Endothelial cell of umbilical vein (primary cell): Measurements from ENCODE around the gene BABAM1. TPM values are rescaled to one million over a fixed set of nuclear protein-coding genes. Genes with fewer than 3 reads are reported as not detected.

Experiments used
- BruUV-seq: library from RNA; stranded (reverse); fragments of 400-500 nt; replicated peaks from 2 replicates; lab custom pipeline; 2021; lab: Mats Ljungman, UMichigan
- CTCF ChIA-PET: fragments of 300-600, 350-600 bp; sonication (Branson Sonifier 250); formaldehyde crosslinking; loops from one replicate; lab custom pipeline; 2021; ENCODE audit warnings: antibody characterized with exemption, inconsistent platforms; lab: Charles Lee
- POLR2A ChIA-PET: fragments of 300-600, 350-600 bp; sonication (Branson Sonifier 250); formaldehyde crosslinking; loops from one replicate; lab custom pipeline; 2021; ENCODE audit warnings: antibody characterized with exemption, inconsistent platforms; lab: Charles Lee
- DNase-seq: peaks from one replicate; pipeline ENCODE4 v3.0.0-alpha.2; 2011; ENCODE audit warnings: low read depth, low spot score
- FAIRE-seq: peaks from 2 replicates; lab custom pipeline; 2011; peaks lifted over from hg19 to GRCh38; lab: Jason Lieb, UNC
- H2AFZ ChIP-seq: 2 replicates; pipeline ENCODE4 v1.6.0; 2012; ENCODE audit warnings: low read depth, low read length, control low read depth, inconsistent platforms
- H3K27ac ChIP-seq: 2 replicates; pipeline ENCODE4 v1.5.1; 2011; ENCODE audit warnings: low read depth, mild to moderate bottlenecking, control low read depth, low read length, moderate library complexity; ENCODE audit not compliant: insufficient read depth
- H3K27me3 ChIP-seq, 2 experiments: 2 replicates each; pipeline versions ENCODE4 v1.6.0 to v1.6.1; 2011; ENCODE audit warnings: low read length in 2 of 2, mixed read lengths in 1 of 2; ENCODE audit not compliant: control insufficient read depth in 2 of 2, insufficient read depth in 2 of 2
- H3K36me3 ChIP-seq, 2 experiments: 2 replicates in 1 of 2; 3 replicates in 1 of 2; pipeline ENCODE4 v1.5.1; 2011; ENCODE audit warnings: low read length in 2 of 2, mild to moderate bottlenecking in 1 of 2, moderate library complexity in 1 of 2; ENCODE audit not compliant: control insufficient read depth in 2 of 2, insufficient read depth in 2 of 2; ENCODE audit errors: extremely low read depth in 1 of 2
- H3K4me1 ChIP-seq: 3 replicates; pipeline ENCODE4 v1.5.1; 2011; ENCODE audit warnings: mild to moderate bottlenecking, low read length; ENCODE audit not compliant: control insufficient read depth, insufficient read depth; ENCODE audit errors: extremely low read depth
- H3K4me2 ChIP-seq: 2 replicates; pipeline ENCODE4 v1.6.1; 2011; ENCODE audit warnings: low read length, control low read depth, mixed read lengths; ENCODE audit not compliant: insufficient read depth
- H3K4me3 ChIP-seq, 3 experiments: fragments of 200-600 bp in 1 of 3; sonication (generic), shearing (Covaris generic) in 1 of 3; replicated peaks in 1 of 3; 2 replicates each; pipeline ENCODE4 v1.5.1; 2011 to 2016; ENCODE audit warnings: control low read depth in 3 of 3, low read length in 3 of 3, mild to moderate bottlenecking in 2 of 3, inconsistent platforms in 1 of 3, low read depth in 1 of 3, moderate library complexity in 1 of 3; ENCODE audit not compliant: insufficient read depth in 1 of 3
- H3K79me2 ChIP-seq: 2 replicates; pipeline ENCODE4 v1.6.0; 2012; ENCODE audit warnings: low read length, inconsistent platforms; ENCODE audit not compliant: control insufficient read depth, insufficient read depth
- H3K9ac ChIP-seq: replicated peaks from 2 replicates; pipeline ENCODE3; 2011; ENCODE audit warnings: low read length, control low read depth; ENCODE audit not compliant: insufficient read depth; ENCODE audit errors: extremely low read depth
- H3K9me1 ChIP-seq: replicated peaks from 3 replicates; pipeline ENCODE4 v1.6.0; 2011; ENCODE audit warnings: mild to moderate bottlenecking, low read length; ENCODE audit not compliant: control insufficient read depth, insufficient read depth; ENCODE audit errors: extremely low read depth
- H3K9me3 ChIP-seq: replicated peaks from 2 replicates; pipeline ENCODE4 v1.5.1; 2012; ENCODE audit warnings: low read length, inconsistent platforms; ENCODE audit not compliant: control insufficient read depth, insufficient read depth
- H4K20me1 ChIP-seq: replicated peaks from 2 replicates; pipeline ENCODE3; 2011; ENCODE audit warnings: mild to moderate bottlenecking, low read length; ENCODE audit not compliant: control insufficient read depth, insufficient read depth; ENCODE audit errors: extremely low read depth
- FOS ChIP-seq: IDR thresholded peaks from 2 replicates; pipeline ENCODE4 v1.6.1; 2011; ENCODE audit warnings: mild to moderate bottlenecking, low read length, moderate library complexity, borderline replicate concordance; ENCODE audit not compliant: insufficient read depth
- JUN ChIP-seq: IDR thresholded peaks from 2 replicates; pipeline ENCODE4 v1.6.1; 2011; ENCODE audit warnings: borderline replicate concordance, low read depth; ENCODE audit not compliant: insufficient read length, insufficient read depth
- dilution Hi-C: fragments of 300-500 bp; cut with MboI; formaldehyde crosslinking; loops from one replicate; pipeline ENCODE4 v1.15.0; 2019; ENCODE audit warnings: low sequenced_read_pairs; ENCODE audit not compliant: extremely low pct_ligation_motif_present
- intact Hi-C: fragments of 100-400 bp; cut with micrococcal nuclease; formaldehyde crosslinking; loops from one replicate; pipeline ENCODE4 v1.10.0; 2022
- polyA plus RNA-seq, 4 experiments: library from polyadenylated mRNA; depleted of rRNA in 3 of 4; stranded (reverse) in 3 of 4; unstranded in 1 of 4; fragments of >200 nt; gene quantifications; 2 replicates each; pipeline versions ENCODE4 v1.2.1 to v1.2.3, GENCODE V29; 2011 to 2012; ENCODE audit warnings: missing spikeins in 1 of 4
- total RNA-seq: library from RNA; stranded (reverse); gene quantifications from 2 replicates; pipeline ENCODE4 v1.2.3, GENCODE V29; 2021
- TF ChIP-seq, protein P1 (sequence below): IDR thresholded peaks from 2 replicates; pipeline ENCODE4 v1.6.1; 2011; ENCODE audit not compliant: insufficient read depth, insufficient read length

BABAM1 gene
- total and polyA plus RNA-seq, 2 donors (not counting 3 experiments of a cell fraction or from before 2014, with no cell fraction given): 118 to 140 TPM

DNA sequence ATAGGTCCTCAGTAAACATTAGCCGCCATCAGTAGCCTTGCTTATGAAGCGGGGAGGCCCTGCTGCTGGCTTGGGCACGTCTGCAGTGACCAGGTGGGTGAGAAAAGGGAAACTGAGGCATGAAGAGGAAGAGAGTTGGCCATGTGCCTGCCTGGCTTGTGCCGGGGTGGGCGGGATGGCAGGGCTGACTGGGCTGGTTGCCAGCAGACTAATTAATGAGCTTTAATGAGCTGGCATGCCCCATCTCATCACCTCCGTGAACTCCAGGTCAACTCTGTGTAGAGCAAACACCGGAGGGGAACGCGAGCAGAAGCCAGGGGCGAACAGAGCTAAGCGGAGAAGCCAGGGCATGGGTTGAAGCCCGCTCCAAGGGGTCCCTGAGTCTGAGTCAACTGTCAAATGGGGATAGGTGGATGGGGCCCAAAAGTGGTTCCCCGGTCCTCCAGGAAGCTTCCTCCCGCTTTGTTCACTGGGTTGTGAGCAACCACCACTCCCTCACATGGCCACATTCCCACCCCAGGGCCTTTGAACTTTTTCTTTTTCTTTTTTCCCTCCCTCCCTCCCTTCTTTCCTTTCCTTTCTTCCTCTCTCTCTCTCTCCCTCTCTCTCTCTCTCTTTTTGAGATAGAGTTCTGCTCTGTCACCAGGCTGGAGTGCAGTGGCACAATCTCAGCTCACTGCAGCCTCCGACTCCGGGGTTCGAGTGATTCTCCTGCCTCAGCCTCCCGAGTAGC is 30.3 kb upstream of the BABAM1 start:
- Histone ChIP-seq H3K27ac (no peak overlapping the region), H3K9me3 (no peaks in the 10 kb centered on the region), H3K4me3 (no peak overlapping the region), H4K20me1 (no peaks in the 10 kb centered on the region), H3K79me2 (peaks cover 18% of the 10 kb centered on the region), H3K4me2 (no peak overlapping the region), H2AFZ (no peak overlapping the region), H3K9ac (no peak overlapping the region), H3K27me3 (no peaks in the 10 kb centered on the region), H3K4me1 (peaks cover 11% of the 10 kb centered on the region), H3K36me3 (peaks cover 4 to 8% of the 10 kb centered on the region in 2 experiments), H3K9me1 (no peaks in the 10 kb centered on the region)
- ChIA-PET CTCF (no interaction called here), POLR2A (no interaction called here)
- no TSS peak for BruUV-seq
- dilution Hi-C loops (no loop called here), intact Hi-C loops (no loop called here)
- no peak for FAIRE-seq
- TF ChIP-seq JUN (no peak), FOS (no peak)
- TF ChIP-seq, protein P1, sequence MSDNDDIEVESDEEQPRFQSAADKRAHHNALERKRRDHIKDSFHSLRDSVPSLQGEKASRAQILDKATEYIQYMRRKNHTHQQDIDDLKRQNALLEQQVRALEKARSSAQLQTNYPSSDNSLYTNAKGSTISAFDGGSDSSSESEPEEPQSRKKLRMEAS: no peak
- DNase-seq: no peak

DNA sequence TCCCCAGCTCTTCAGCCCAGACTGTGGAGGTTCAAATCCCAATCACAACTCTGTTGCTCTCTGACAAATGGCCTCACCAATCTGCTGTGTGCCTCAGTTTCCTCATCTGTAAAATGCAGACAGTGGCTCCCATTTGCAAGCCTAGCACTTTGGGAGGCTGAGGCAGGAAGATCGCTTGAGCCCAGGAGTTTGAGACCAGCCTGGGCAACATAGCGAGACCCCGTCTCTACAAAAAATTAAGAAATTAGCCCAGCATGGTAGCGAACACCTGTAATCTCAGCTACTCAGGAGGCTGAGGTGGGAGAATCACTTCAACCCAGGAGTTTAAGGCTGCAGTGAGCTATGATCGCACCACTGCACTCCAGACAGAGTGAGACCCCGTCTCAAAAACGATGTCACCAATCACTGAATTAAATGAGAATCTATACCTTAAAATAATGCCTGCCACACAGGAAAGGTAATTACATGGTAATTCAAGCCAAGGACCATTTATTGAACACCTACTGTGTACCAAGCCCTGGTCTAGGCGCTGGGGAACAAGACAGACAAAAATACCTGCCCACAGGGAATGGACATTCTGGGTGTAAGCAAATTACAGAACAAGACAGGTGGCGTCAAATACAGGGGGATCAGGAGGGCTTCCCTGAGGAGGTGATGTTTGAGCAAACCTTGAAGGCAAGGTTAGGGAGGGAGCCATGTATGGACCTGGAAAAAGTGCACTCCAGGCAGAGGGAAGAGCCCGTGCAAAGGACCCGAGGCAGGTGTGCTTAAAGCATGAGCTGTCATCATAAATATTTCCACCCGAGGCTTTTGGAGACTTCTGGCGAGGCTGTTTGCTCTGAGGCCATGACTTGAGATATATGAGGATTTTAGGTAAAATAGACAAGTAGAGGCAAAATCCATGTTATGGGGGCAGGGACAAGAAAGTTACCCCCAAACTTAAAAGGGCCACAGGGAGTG is 29.2 kb upstream of the BABAM1 start:
- Histone ChIP-seq H3K36me3 (peaks cover 0 to 4% of the 10 kb centered on the region in 2 experiments), H3K4me2 (no peak overlapping the region), H3K79me2 (peaks cover 24% of the 10 kb centered on the region), H3K4me3 (no peak overlapping the region), H3K9ac (no peak overlapping the region), H3K4me1 (peaks cover 11% of the 10 kb centered on the region), H3K9me1 (no peaks in the 10 kb centered on the region), H2AFZ (no peak overlapping the region), H3K27ac (no peak overlapping the region), H4K20me1 (no peaks in the 10 kb centered on the region), H3K27me3 (no peaks in the 10 kb centered on the region), H3K9me3 (no peaks in the 10 kb centered on the region)
- TF ChIP-seq, protein P1: no peak
- ChIA-PET CTCF (interaction anchor here (1.3 kb wide), 1 partner anchor 22 kb away, joined by 4 read pairs; no protein-coding TSS in a partner anchor), POLR2A (no interaction called here)
- intact Hi-C loops (no loop called here), dilution Hi-C loops (no loop called here)
- no peak for DNase-seq
- BruUV-seq: no TSS peak
- FAIRE-seq: no peak
